T1000 (cell line): ENCODE measurements around the gene CYB561.

Experiments used
- DNase-seq: peaks from one replicate; lab custom pipeline; 2025; ENCODE audit warnings: mixed read lengths; lab: John Stamatoyannopoulos, UW

CYB561 gene

DNA sequence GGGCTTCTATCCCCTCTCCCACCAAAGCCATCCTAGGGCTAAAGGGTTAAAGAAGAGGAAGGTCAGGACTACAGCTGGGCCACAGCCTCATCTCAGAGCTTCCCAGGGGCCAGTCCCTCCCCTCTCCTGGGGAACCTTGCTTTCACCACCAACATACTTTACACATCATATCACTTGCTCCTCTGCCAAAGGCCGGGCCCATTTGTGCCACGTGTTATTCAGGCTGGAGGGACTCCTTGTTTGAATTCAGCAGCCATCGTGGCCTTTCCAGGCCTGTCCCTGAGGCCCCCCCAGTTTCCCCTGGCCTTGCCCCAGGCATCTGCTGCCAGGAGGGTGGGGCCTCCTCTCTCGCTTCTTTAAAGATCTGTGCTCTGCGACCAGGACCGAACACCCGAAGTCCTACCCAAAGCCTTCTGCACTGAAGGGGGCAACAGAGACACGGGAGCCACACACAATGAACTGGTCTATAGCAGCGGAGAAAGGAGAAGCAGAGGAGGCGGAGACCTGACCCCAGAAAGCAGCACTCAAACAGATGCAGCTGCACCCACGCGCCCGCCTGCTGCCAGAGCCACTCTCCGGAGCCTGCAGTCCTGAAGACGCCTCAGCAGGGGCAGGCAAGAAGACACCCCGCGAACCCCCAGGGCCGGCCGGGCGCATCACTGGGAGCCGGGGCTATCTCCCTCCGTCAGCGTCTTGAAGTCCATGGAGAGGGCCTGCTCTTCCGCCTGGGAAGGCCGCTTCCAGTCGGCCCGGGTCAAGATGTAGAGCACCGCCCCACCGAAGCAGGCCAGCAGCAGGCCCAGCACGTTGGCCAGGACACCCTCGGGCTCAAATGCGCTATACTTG, 12.1 kb downstream of the CYB561 start:
- DNase-seq, result peak; percentile 87

DNA sequence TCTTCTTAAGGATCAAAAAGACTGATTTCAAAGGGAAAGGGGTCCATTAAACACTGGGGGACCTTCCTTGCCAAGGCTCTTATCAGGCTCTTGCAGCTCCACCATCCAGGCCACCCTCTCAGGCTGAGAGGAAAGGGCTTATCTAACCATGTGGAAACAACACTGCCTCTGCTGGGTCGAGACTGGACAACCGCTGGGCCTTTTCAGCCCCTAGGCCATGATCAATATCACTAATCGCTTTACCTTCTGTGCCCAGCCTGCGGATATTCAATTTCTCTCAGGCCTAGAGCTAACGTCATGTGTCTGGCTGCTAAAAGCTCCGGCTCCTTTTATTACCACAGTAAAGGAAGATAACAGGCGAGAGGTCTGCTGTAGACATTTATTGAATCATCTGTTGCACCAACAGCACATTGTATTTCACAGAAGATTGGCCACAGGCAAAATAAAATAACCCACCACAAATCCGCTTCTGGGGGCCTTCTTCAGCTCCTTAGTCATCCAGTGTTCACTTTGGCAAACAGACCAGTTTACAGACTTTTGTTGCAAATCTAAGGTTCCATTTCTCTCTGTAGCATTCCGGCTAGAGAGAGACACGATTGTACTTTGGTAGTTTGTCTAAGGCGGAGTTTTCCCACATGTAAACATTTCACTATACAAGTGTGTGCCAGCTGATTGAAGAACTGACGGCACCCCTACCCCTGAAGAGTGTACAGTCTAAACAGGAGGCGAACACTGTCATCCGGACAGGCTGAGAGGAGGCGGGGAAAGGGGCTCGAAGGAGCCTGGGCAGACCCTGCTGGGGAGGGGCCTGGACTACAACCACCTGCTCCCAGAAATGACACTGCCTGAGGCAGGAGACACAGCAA, 13.9 kb downstream of the CYB561 start:
- peak; percentile 78 for DNase-seq

DNA sequence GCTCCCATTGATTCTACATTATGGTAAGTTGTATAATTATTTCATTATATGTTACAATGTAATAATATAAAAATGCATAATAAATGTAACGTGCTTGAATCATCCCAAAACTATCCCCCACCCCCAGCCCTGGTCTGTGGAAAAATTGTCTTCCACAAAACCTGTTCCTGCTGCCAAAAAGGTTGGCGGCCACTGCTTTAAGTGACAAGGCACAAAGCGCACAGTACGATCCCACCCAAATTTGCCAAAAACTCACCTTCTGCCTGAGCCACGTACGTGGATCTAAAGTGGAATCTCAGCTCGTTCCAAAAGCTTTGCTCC, 14.5 kb downstream of the CYB561 start:
- DNase-seq, result no peak

DNA sequence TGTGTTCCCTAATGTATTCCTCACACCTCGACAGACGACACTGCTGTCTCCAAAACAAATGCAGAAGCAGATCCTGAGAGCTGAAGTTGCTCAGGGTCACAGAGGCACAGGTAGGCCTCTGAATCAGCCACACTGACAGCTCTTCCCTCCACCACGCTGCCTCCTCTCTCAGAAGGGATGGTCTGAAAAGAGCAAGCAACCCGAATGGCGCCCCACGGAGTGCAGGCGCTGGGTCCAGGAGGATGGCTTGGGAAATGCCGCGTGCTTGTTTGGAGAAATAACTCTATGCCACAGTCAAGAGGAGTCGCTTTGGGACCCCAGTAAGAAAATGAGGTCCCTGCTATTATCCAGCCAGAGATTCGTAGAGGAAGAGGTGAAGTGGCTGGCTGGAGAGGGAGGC, 15.9 kb downstream of the CYB561 start:
- no peak for DNase-seq

GRCh38 chr17:63429766-63430165, 16.3 kb downstream of the CYB561 start:
- no peak for DNase-seq

- DNase-seq, result no peak
Measured at GRCh38 chr17:63426917-63427308, 19.2 kb downstream of the CYB561 start.

GRCh38 chr17:63426041-63426916, 19.8 kb downstream of the CYB561 start:
- DNase-seq, result no peak

GRCh38 chr17:63425483-63425882, 20.6 kb downstream of the CYB561 start:
- DNase-seq, result peak; percentile 95

DNA sequence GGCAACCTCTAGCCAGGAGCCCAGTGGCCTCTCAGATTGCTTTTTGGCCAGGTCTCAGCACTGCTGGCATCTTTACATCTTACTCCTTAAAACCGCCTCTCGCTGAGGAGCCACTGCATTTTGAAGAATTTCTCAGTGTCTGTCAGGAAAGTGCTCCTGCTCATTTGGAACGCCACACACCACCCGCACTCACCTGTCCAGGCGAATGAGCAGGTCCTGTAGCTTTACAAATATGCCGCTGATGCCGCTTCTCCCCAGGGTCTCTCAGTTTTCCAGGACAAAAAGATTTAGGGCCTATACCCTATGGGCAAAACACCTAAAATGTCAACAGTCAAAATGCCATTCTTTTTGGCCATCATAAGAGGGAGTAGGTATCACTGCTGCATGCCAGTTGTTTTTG, 22.1 kb downstream of the CYB561 start:
- no peak for DNase-seq

DNA sequence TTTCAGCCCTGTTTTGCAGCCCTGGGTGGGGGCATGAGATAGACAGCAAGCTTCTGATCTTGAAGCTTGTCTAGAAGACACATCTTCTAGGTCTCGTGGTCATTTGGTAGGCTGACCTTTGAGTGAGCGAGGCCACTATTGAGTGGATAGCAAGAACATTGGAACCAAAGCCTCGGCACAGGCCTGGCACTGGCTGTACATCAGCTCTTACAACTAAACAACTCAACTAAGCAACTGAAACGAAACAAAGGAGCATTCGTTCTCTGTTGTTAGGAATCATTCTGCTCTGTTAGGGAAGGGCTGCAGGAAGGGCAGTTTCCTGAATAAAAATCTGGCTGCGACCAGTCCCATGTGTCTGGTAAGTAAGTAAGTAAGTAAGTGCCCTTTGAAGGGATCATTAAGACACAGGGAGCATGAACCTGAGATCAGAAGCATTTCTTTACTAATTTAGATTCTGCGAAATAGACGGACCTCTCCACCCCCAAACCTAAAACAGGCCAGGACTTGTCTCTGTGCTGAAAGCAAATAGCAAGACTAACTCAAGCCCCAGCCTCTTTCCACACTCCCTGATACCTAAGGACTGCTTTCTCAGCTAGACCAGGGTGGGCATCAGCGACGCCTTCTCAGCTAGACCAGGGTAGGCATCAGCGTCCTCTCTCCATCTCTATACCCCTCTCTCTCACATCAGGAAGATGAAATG, 22.7 kb downstream of the CYB561 start:
- no peak for DNase-seq

GRCh38 chr17:63421681-63422645, 24.1 kb downstream of the CYB561 start:
- no peak for DNase-seq

DNA sequence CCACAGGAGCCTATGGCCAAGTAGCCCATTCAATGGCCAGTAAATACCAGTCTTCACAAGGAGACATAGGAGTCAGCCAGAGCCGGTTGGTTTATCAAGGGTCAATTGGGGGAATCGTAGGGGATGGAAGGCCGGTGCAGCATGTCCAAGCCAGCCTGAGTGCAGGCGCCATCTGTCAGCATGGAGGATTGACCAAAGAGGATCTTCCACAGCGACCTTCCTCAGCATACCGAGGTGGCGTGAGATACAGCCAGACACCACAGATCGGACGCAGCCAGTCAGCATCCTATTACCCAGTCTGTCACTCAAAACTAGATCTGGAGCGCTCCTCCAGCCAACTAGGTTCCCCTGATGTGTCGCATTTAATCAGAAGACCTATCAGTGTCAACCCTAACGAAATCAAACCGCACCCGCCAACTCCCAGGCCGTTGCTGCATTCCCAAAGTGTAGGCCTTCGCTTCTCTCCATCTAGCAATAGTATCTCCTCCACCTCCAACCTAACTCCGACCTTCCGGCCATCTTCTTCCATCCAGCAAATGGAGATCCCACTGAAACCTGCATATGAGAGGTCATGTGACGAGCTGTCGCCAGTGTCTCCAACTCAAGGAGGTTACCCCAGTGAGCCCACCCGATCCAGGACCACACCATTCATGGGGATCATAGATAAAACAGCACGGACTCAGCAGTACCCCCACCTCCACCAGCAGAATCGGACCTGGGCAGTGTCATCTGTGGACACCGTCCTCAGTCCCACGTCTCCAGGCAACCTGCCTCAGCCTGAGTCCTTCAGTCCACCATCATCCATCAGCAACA, 25.0 kb downstream of the CYB561 start:
- no peak for DNase-seq

DNA sequence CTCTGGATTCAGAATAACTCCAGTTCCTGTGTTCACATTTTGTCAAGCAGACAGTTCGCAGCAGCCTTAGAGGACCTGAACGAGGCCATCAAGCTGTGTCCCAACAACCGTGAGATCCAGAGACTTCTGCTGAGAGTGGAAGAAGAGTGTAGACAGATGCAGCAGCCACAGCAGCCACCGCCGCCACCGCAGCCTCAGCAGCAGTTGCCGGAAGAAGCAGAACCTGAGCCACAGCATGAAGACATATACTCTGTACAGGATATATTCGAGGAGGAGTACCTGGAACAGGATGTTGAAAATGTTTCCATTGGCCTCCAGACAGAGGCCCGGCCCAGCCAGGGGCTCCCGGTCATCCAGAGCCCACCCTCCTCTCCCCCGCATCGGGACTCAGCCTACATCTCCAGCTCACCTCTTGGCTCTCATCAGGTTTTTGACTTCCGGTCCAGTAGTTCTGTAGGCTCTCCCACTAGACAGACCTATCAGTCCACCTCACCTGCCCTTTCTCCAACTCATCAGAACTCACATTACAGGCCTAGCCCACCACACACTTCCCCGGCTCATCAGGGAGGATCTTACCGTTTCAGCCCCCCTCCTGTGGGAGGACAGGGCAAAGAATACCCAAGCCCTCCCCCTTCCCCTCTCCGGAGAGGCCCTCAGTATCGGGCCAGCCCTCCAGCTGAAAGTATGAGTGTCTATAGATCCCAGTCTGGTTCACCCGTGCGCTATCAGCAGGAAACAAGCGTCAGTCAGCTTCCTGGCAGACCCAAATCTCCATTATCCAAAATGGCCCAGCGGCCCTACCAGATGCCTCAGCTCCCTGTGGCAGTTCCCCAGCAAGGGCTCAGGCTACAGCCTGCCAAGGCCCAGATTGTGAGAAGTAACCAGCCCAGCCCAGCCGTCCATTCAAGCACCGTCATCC, 25.9 kb downstream of the CYB561 start:
- DNase-seq, result no peak

GRCh38 chr17:63419398-63419797, 26.7 kb downstream of the CYB561 start:
- DNase-seq, result no peak

GRCh38 chr17:63418540-63418939, 27.6 kb downstream of the CYB561 start:
- DNase-seq, result no peak

DNA sequence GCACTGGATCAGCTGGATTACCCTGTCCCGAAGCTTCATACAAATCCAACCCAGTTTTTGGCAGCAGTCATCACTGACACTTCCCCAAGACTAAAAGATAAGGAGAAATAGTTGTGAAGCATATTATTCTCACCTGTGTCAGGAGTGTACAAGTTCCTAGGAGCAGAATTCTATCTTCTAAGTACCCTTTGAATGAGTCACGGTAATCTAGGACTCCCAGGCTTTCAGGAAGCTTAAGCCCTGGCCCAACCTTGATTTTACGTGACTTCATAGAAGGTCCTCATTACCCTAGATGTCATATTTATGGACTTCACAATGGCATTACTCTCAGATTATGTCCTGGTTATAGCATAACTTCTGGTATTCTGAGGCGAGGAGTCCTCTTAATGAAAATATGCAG, 31.9 kb downstream of the CYB561 start:
- no peak for DNase-seq

DNA sequence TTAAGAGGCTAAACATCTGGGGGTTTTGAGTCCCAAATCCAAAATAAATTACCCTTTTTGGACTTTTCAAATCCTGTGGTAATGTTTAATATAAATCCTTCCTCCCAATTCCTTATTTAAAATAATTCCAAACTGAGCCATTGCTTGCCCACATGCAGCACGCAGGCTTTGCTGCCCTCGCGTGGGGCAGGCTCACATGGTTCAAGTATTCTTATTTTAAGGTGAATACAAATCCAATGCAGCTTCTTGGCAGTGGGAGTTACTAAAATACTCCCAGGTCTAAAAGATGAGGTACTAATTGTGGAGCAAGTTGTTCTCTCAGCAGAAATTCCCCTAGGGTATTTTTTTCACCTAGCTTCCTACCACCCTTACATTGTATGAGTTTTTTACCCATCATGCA, 33.0 kb downstream of the CYB561 start:
- DNase-seq, result no peak

GRCh38 chr17:63412234-63412633, 33.9 kb downstream of the CYB561 start:
- no peak for DNase-seq
